GM12878 (cell line): ENCODE results near the gene ADAMTS19. TPM values are rescaled to one million over a fixed set of nuclear protein-coding genes. Genes with fewer than 3 reads are reported as not detected.

Experiments
- ATAC-seq: fragments of 200-7000 bp; cut with Tn5 transposase; 3 replicates; pipeline ENCODE4 v1.9.1; 2020; ENCODE audit warnings: mild to moderate bottlenecking, moderate library complexity
- BruUV-seq: library from RNA; stranded (reverse); fragments of 400-500 nt; replicated peaks from 2 replicates; lab custom pipeline; 2021; lab: Mats Ljungman, UMichigan
- CTCF ChIA-PET: fragments of 300-600 bp; sonication (Branson Sonifier 250); formaldehyde crosslinking; extraction: SDS; loops from one replicate; lab custom pipeline; 2021; ENCODE audit warnings: inconsistent platforms; lab: Yijun Ruan, JAX
- POLR2A ChIA-PET: fragments of 350-600 bp; formaldehyde crosslinking; extraction: SDS; loops from one replicate; lab custom pipeline; 2021; ENCODE audit warnings: inconsistent platforms; lab: Charles Lee
- RAD21 ChIA-PET: fragments of 300-600 bp; sonication (Branson Sonifier 250); formaldehyde crosslinking; loops from one replicate; lab custom pipeline; 2023; ENCODE audit warnings: antibody characterized with exemption; ENCODE audit not compliant: unreplicated experiment; lab: Charles Lee
- SMC1A ChIA-PET: fragments of 300-600 bp; sonication (Branson Sonifier 250); formaldehyde crosslinking; loops from one replicate; lab custom pipeline; 2023; ENCODE audit not compliant: unreplicated experiment, uncharacterized antibody; lab: Charles Lee
- DNase-seq: peaks from one replicate; pipeline ENCODE4 v3.0.0-alpha.2; 2011; ENCODE audit warnings: low read depth, low spot score
- FAIRE-seq: peaks from 3 replicates; lab custom pipeline; 2011; peaks lifted over from hg19 to GRCh38; lab: Jason Lieb, UNC
- H2AFZ ChIP-seq: 2 replicates; pipeline ENCODE4 v1.6.0; 2011; ENCODE audit warnings: low read depth, low read length, control low read depth; ENCODE audit not compliant: control insufficient read depth
- H3K27ac ChIP-seq: 2 replicates; pipeline ENCODE4 v1.5.1; 2011; ENCODE audit warnings: control low read depth; ENCODE audit not compliant: control insufficient read depth, insufficient read depth
- H3K27me3 ChIP-seq, 2 experiments: replicated peaks in 1 of 2; 2 replicates each; pipeline versions ENCODE4 v1.6.0 to v1.6.1; 2011; ENCODE audit warnings: low read length in 1 of 2; ENCODE audit not compliant: control insufficient read depth in 2 of 2, insufficient read depth in 2 of 2
- H3K36me3 ChIP-seq, 2 experiments: 2 replicates each; pipeline ENCODE4 v1.5.1; 2011; ENCODE audit warnings: low read length in 1 of 2; ENCODE audit not compliant: control insufficient read depth in 2 of 2, insufficient read depth in 2 of 2
- H3K4me1 ChIP-seq: 2 replicates; pipeline ENCODE4 v1.6.1; 2011; ENCODE audit warnings: mild to moderate bottlenecking, low read length, moderate library complexity, mixed read lengths; ENCODE audit not compliant: control insufficient read depth, insufficient read depth
- H3K4me2 ChIP-seq: 2 replicates; pipeline ENCODE4 v1.6.0; 2011; ENCODE audit warnings: control low read depth; ENCODE audit not compliant: control insufficient read depth, insufficient read depth
- H3K4me3 ChIP-seq: fragments of 200-600 bp; sonication (generic); 2 replicates; pipeline ENCODE4 v1.5.1; 2016
- H3K79me2 ChIP-seq: 2 replicates; pipeline ENCODE4 v1.6.0; 2011; ENCODE audit warnings: low read length; ENCODE audit not compliant: control insufficient read depth, insufficient read depth
- H3K9ac ChIP-seq: 2 replicates; pipeline ENCODE4 v1.8.0; 2011; ENCODE audit warnings: low read length, control low read depth, mixed read lengths; ENCODE audit not compliant: control insufficient read depth, insufficient read depth
- H3K9me3 ChIP-seq: replicated peaks from 3 replicates; pipeline ENCODE4 v1.5.1; 2011; ENCODE audit warnings: mild to moderate bottlenecking, low read length; ENCODE audit not compliant: control insufficient read depth, insufficient read depth
- H4K20me1 ChIP-seq: 2 replicates; pipeline ENCODE4 v1.6.0; 2011; ENCODE audit not compliant: control insufficient read depth, insufficient read depth
- ATF2 ChIP-seq: IDR thresholded peaks from 2 replicates; pipeline ENCODE4 v1.6.1; 2012; ENCODE audit warnings: low read length, inconsistent platforms
- BHLHE40 ChIP-seq, 2 experiments: fragments of 450-650 bp in 1 of 2; IDR thresholded peaks; 2 replicates each; pipeline ENCODE4 v1.6.1; 2011 to 2017; ENCODE audit warnings: low read depth in 2 of 2, borderline replicate concordance in 1 of 2, improper control_type of control experiment in 1 of 2, low read length in 1 of 2, mild to moderate bottlenecking in 1 of 2
- FOS ChIP-seq: IDR thresholded peaks from 3 replicates; pipeline ENCODE4 v1.6.1; 2011; ENCODE audit warnings: borderline replicate concordance; ENCODE audit not compliant: insufficient read length; ENCODE audit errors: extremely low read depth
- GABPA ChIP-seq: IDR thresholded peaks from 2 replicates; pipeline ENCODE4 v1.6.1; 2014; ENCODE audit warnings: antibody characterized with exemption, low read depth, mild to moderate bottlenecking, inconsistent platforms
- HCFC1 ChIP-seq: fragments of 150-350 bp; IDR thresholded peaks from 2 replicates; pipeline ENCODE4 v1.6.1; 2014; ENCODE audit warnings: low read length
- NFXL1 ChIP-seq: fragments of 450-650 bp; IDR thresholded peaks from 2 replicates; pipeline ENCODE4 v1.6.1; 2017; ENCODE audit warnings: antibody characterized with exemption, mild to moderate bottlenecking, borderline replicate concordance
- NKRF ChIP-seq: fragments of 450-650 bp; conservative IDR thresholded peaks from 2 replicates; pipeline ENCODE4 v1.6.1; 2017; ENCODE audit warnings: mild to moderate bottlenecking, moderate library complexity
- NRF1 ChIP-seq: conservative IDR thresholded peaks from 2 replicates; pipeline ENCODE4 v1.6.1; 2011; ENCODE audit warnings: mild to moderate bottlenecking, low read depth, low read length, improper control_type of control experiment
- POLR2AphosphoS5 ChIP-seq: IDR thresholded peaks from 2 replicates; pipeline ENCODE4 v1.6.1; 2011; ENCODE audit warnings: mild to moderate bottlenecking, low read length, inconsistent platforms
- REST ChIP-seq: IDR thresholded peaks from 2 replicates; pipeline ENCODE4 v1.6.1; 2012; ENCODE audit warnings: mild to moderate bottlenecking, low read depth, low read length
- SIX5 ChIP-seq: IDR thresholded peaks from 2 replicates; pipeline ENCODE4 v1.6.1; 2011; ENCODE audit warnings: mild to moderate bottlenecking, low read depth, low read length, moderate library complexity; ENCODE audit not compliant: severe bottlenecking
- SKIL ChIP-seq: fragments of 450-650 bp; IDR thresholded peaks from 2 replicates; pipeline ENCODE4 v1.6.1; 2017; ENCODE audit warnings: mild to moderate bottlenecking, low read depth, inconsistent platforms; ENCODE audit not compliant: poor library complexity, severe bottlenecking
- SRF ChIP-seq, 2 experiments: IDR thresholded peaks; 2 replicates each; pipeline ENCODE4 v1.6.1; 2011; ENCODE audit warnings: low read depth in 2 of 2, low read length in 2 of 2, mild to moderate bottlenecking in 1 of 2, moderate library complexity in 1 of 2
- TARDBP ChIP-seq: IDR thresholded peaks from 2 replicates; pipeline ENCODE4 v1.6.1; 2016; ENCODE audit warnings: borderline replicate concordance
- TCF12 ChIP-seq: IDR thresholded peaks from 2 replicates; pipeline ENCODE4 v1.6.1; 2011; ENCODE audit warnings: low read depth, mild to moderate bottlenecking, low read length
- YY1 ChIP-seq: IDR thresholded peaks from 2 replicates; pipeline ENCODE4 v1.6.1; 2011; ENCODE audit warnings: low read depth, mild to moderate bottlenecking, low read length
- WGBS: methylation state at CpG from one replicate; pipeline ENCODE4 v1.1.6; 2016; ENCODE audit warnings: low lambda C conversion rate; ENCODE audit not compliant: insufficient replicate concordance, insufficient coverage; ENCODE audit errors: missing lambda C conversion rate; 5-methylcytosine and 5-hydroxymethylcytosine counted together
- in situ Hi-C: fragments of 300-500 bp; cut with MboI; formaldehyde crosslinking; loops from 9 replicates; pipeline ENCODE4 v1.14.3; 2018; ENCODE audit warnings: mixed read lengths
- intact Hi-C: fragments of 100-400 bp; cut with micrococcal nuclease; formaldehyde crosslinking; loops from one replicate; pipeline ENCODE4 v1.14.2; 2022; ENCODE audit not compliant: unreplicated experiment
- polyA plus RNA-seq, 11 experiments: library from polyadenylated mRNA; depleted of rRNA in 4 of 11; unstranded in 6 of 11; stranded (reverse) in 5 of 11; fragments of >200 nt; fragmentation: Nextera tagmentation in 4 of 11; fragmentation: Illumina TruSeq in 1 of 11; extraction: Ambion mirVana in 4 of 11; extraction: Trizol in 1 of 11; gene quantifications; 1 replicate in 1 of 11; 2 replicates in 10 of 11; pipeline versions ENCODE4 v1.2.1 to v1.2.3, GENCODE V29; 2011 to 2016; ENCODE audit warnings: inconsistent platforms in 2 of 11, missing spikeins in 2 of 11, low read depth in 1 of 11
- total RNA-seq, 4 experiments: library from RNA; depleted of rRNA in 3 of 4; stranded (reverse); fragments of >200 nt in 3 of 4; fragmentation: Illumina TruSeq in 1 of 4; extraction: Trizol in 1 of 4; gene quantifications; 2 replicates each; pipeline versions ENCODE4 v1.2.1 to v1.2.3, GENCODE V29; 2013 to 2021

Gene ADAMTS19
- total and polyA plus RNA-seq, 10 of the 15 experiments (the other 5 are each of a cell fraction or from before 2014, with no cell fraction given), result not detected

GRCh38 chr5:129410488-129410887 is 49.6 kb upstream of the ADAMTS19 start:
- CTCF ChIA-PET, result interaction anchor here (0.6 kb wide), 1 partner anchor 10 kb away, joined by 3 read pairs; no protein-coding TSS in a partner anchor
- H3K9ac ChIP-seq, result no peak overlapping the region
- no peak overlapping the region for H3K27ac ChIP-seq
- H3K27me3 ChIP-seq, result no peaks in the 10 kb centered on the region
- intact Hi-C loops (no loop called here), in situ Hi-C loops (no loop called here)
- H3K36me3 ChIP-seq, result no peaks in the 10 kb centered on the region
- SMC1A ChIA-PET, result interaction anchor here (0.7 kb wide), 1 partner anchor 263 kb away, joined by 3 read pairs; no protein-coding TSS in a partner anchor
- TF ChIP-seq HCFC1, result no peak
- no peak for TF ChIP-seq NFXL1
- no peak for TF ChIP-seq TCF12
- no peak for TF ChIP-seq BHLHE40 (IDR thresholded peaks at IDR 0.05; ENCODE audit: borderline replicate concordance in 1 of 2, low read depth in 2 of 2, low read length in 1 of 2)
- TF ChIP-seq NRF1, result no peak
- TF ChIP-seq POLR2AphosphoS5, result no peak
- TF ChIP-seq NKRF, result no peak
- TF ChIP-seq SKIL, result no peak
- TF ChIP-seq ATF2, result no peak
- TF ChIP-seq YY1, result no peak
- TF ChIP-seq SIX5, result no peak
- TF ChIP-seq TARDBP, result no peak
- no peak for TF ChIP-seq SRF (IDR thresholded peaks at IDR 0.05; ENCODE audit: low read depth in 2 of 2, low read length in 2 of 2)
- no peak for TF ChIP-seq FOS
- no peak for TF ChIP-seq GABPA
- TF ChIP-seq REST, result no peak
- DNase-seq (no peak), FAIRE-seq (no peak), ATAC-seq (no peak)
- H3K79me2 ChIP-seq, result no peaks in the 10 kb centered on the region
- H3K4me3 ChIP-seq, result no peak overlapping the region
- POLR2A ChIA-PET, result no interaction called here
- H2AFZ ChIP-seq, result no peak overlapping the region
- no TSS peak for BruUV-seq
- no peaks in the 10 kb centered on the region for H3K4me1 ChIP-seq
- RAD21 ChIA-PET, result no interaction called here
- H3K9me3 ChIP-seq, result no peaks in the 10 kb centered on the region
- H3K4me2 ChIP-seq, result no peak overlapping the region
- H4K20me1 ChIP-seq, result no peaks in the 10 kb centered on the region
- 13% methylated on average over 5 of the region's 5 CpGs for WGBS
